ENCODE results near the gene KDM3B.
"Not testable (repeated sequence)": the region's sequence is repeated elsewhere in the genome, so short reads cannot be mapped to it uniquely, and the experiment has no call there.

Gene KDM3B, protein sequence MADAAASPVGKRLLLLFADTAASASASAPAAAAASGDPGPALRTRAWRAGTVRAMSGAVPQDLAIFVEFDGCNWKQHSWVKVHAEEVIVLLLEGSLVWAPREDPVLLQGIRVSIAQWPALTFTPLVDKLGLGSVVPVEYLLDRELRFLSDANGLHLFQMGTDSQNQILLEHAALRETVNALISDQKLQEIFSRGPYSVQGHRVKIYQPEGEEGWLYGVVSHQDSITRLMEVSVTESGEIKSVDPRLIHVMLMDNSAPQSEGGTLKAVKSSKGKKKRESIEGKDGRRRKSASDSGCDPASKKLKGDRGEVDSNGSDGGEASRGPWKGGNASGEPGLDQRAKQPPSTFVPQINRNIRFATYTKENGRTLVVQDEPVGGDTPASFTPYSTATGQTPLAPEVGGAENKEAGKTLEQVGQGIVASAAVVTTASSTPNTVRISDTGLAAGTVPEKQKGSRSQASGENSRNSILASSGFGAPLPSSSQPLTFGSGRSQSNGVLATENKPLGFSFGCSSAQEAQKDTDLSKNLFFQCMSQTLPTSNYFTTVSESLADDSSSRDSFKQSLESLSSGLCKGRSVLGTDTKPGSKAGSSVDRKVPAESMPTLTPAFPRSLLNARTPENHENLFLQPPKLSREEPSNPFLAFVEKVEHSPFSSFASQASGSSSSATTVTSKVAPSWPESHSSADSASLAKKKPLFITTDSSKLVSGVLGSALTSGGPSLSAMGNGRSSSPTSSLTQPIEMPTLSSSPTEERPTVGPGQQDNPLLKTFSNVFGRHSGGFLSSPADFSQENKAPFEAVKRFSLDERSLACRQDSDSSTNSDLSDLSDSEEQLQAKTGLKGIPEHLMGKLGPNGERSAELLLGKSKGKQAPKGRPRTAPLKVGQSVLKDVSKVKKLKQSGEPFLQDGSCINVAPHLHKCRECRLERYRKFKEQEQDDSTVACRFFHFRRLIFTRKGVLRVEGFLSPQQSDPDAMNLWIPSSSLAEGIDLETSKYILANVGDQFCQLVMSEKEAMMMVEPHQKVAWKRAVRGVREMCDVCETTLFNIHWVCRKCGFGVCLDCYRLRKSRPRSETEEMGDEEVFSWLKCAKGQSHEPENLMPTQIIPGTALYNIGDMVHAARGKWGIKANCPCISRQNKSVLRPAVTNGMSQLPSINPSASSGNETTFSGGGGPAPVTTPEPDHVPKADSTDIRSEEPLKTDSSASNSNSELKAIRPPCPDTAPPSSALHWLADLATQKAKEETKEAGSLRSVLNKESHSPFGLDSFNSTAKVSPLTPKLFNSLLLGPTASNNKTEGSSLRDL (N-terminal part only)

DNA sequence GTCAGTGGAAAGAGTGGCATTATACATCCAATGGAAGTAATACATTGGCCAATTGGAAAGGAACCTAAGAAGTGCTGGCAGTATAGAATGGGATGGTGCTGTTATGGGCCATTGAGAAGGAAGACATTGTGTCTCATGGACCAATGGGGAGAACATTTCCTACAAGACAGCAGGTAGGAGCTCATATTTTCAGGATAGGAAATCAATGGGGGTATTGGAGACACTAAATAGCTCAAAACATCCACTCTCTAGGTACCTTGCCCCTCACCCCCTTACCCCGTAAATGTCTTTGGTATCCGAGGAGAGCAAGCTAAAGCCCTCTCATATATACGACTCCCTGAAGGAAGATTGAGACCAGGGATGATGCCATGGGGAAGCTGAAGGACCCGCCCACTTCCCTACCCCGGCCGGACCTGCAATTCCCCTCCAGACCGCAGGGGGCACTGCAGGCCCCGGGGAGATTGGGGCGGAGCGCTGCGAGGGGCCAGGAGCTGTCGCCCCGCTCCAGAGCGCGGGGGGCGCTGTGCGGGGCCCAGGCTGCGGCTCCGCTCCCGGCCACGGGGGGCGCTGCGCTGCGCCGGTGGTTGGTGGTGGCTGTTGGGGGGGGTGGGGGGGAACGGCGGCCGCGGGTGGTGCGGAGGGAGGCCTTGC is at the start of gene KDM3B:
Gene KDM3B, plus strand, starts transcription at position 615 of the 651 bp plus-strand sequence. CDS start 111 bp downstream, outside the sequence.
- DNase-seq: peak; percentile 63

- DNase-seq: no peak
Observed at GRCh38 chr5:138303372-138303771, 49.1 kb upstream of the KDM3B start.

- peak; percentile 1 for DNase-seq
Observed at GRCh38 chr5:138305797-138306196, 46.7 kb upstream of the KDM3B start.

- DNase-seq: no peak
Observed at GRCh38 chr5:138315751-138316278, 36.7 kb upstream of the KDM3B start.

GRCh38 chr5:138316355-138316754 is 36.1 kb upstream of the KDM3B start:
- DNase-seq: no peak

DNA sequence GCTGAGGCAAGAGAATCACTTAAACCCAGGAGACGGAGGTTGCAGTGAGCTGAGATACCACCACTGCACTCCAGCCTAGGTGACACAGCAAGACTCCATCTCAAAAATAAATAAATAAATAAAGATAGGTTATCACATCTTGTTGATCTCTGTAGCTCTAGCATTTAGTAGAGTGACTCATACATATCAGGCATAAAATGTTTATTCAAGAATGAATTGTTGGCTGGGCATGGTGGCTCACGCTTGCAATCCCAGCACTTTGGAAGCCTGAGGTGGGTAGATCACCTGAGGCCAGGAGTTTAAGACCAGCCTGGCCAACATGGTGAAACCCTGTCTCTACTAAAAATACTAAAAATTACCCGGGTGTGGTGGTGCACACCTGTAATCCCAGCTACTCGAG is 34.3 kb upstream of the KDM3B start:
- DNase-seq: not testable (repeated sequence)

DNA sequence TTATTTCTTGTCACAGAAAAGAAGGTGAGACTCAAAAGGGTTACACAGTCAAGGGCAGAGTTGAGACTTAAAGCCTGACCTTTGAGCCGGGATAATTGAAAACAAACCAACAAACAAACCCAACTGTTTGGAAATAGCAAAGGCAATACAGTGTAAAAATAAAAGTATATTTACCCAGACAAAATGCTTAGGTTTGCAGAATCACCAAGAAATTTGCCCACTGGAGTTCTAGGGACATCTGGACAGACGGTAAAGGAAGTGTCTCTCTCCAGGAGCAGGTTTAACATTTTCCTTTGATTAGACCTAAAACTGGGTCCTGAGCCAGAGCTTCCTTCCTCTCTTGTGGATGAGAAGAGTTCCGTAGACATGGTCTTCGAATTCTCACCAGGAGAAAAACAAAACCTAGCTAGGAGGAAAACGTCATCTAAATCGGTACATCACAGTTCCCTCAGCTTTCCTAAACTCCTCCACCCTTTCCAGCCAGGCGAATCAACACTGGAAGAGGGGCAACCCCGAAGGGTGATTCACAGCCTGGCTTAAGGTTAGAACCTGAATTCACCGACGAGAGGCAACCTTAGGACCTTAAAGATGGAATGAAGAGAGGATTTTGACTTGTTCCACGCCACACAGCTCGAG is 21.6 kb upstream of the KDM3B start:
- no peak for DNase-seq

GRCh38 chr5:138331449-138332368 is 20.8 kb upstream of the KDM3B start, which contains the start of gene CDC25C:
Gene CDC25C (minus strand): TSS chr5:138331804. CDS start chr5:138331180, 624 bp downstream.
- DNase-seq: peak; percentile 98

GRCh38 chr5:138334867-138335447 is 17.5 kb upstream of the KDM3B start:
- DNase-seq: no peak

GRCh38 chr5:138336952-138337684 is 15.4 kb upstream of the KDM3B start:
- DNase-seq: peak; percentile 82

- peak; percentile 88 for DNase-seq
Observed at GRCh38 chr5:138337685-138338410, 14.6 kb upstream of the KDM3B start, which contains the start of gene FAM53C. Gene FAM53C (plus strand): TSS chr5:138338266. CDS start chr5:138341336, 3,070 bp downstream.

DNA sequence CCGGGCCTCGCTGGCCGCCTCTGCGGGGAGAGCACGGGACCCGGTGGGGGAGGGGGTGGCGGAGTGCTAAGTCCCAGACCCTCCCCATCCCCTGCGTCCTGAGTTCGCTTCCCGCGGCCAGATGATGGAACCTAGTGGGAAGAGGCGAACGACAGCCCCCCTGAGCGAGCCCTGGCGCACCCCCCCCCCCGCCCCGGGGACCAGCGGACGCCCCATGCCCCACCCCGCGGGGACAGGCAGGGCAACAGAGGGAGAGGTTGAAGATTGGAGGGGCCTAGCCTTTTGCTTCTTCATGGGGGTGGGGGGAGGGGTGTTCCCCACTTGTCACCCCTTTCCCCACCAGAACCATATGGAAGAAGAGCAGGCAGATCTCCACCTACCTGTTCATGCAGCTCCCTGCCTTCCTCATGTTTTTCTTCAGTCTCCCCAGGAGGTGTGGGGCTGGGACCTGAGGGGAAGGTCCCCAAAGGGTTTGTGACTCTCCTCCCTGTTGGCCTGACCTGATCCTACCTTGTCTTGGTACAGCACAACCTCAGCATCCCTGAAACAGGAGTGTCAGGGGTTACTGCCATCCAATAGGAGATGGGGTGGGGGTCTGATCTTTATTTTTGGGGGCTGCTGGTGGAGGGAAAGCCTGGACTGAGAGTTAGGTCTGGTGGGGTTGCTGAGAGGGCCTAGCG is 13.9 kb upstream of the KDM3B start:
- DNase-seq: no peak

- no peak for DNase-seq
Observed at GRCh38 chr5:138339091-138339456, 13.4 kb upstream of the KDM3B start.

GRCh38 chr5:138339464-138339863 is 13.0 kb upstream of the KDM3B start:
- DNase-seq: no peak

- DNase-seq: no peak
Observed at GRCh38 chr5:138340008-138340407, 12.5 kb upstream of the KDM3B start.

DNA sequence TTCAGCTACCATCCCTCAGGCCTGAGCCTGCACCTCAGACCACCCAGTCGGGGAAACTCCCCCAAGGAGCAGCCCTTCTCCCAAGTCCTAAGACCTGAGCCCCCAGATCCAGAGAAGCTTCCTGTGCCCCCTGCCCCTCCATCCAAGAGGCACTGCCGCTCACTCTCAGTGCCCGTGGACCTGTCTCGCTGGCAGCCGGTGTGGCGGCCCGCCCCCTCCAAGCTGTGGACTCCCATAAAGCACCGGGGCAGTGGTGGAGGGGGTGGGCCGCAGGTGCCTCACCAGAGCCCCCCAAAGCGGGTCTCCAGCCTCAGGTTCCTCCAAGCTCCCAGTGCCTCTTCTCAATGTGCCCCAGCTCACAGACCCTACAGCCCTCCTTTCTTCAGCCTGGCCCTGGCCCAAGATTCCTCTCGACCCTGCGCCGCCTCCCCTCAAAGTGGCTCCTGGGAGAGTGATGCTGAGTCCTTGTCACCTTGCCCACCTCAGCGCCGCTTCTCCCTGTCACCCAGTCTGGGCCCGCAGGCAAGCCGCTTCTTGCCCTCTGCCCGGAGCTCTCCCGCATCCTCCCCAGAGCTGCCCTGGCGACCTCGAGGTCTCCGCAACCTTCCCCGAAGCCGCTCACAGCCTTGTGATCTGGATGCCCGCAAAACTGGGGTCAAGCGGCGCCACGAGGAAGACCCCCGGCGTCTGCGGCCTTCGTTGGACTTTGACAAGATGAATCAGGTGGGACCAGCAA is 7.4 kb upstream of the KDM3B start:
- no peak for DNase-seq

DNA sequence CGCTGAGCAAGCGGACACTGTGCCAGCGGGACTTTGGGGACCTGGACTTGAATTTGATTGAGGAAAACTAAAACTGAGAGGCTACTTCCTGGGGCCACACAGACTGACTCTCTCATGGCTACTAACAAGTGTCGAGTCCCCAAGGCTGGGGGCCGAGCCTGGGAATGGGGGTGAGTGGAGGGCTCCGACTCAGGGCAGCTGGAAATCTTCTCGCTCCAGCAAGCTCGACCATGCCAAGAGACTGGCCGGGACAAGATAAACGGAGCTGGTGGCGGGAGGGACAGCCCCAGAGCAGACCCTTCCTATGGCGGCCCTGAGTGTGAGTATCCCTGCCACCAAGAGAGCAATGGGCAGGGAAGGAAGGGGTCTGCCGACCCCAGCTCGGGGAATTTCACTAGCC is 5.6 kb upstream of the KDM3B start:
- DNase-seq: no peak
